ENCODE results near the gene HECW1.

DNA sequence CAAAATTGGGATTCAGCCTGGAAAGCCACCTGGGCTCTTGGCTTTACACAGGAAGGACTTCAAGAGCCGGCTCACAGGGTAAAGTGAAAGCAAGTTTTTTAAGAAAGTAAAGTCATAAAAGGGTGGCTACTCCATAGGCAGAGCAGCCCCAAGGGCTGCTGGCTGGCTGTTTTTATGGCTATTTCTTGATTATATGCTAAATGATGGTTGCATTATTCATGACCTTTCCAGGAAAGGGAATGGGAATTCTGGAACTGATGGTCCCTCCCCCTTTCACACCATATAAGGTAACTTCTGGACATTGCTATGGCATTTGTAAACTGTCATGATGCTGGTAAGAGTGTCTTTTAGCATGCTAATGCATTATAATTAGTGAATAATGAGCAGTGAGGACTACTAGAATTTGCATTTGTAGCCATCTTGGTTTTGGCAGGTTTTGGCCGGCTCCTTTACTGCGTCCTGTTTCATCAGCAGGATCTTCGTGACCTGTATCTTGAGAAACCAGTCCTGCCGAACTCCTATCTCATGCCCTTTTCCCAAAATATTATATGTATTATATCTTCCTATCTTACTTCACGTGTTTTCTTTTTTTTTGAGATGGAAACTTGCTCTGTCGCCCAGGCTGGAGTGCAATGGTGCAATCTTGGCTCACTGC, 80.5 kb downstream of the HECW1 start:
- no peak for TF ChIP-seq EZH2 (IDR thresholded peaks at IDR 0.05; ENCODE audit: insufficient read depth, poor library complexity, severe bottlenecking)
- TF ChIP-seq EZH2phosphoT487 (IDR thresholded peaks at IDR 0.05; ENCODE audit: insufficient read depth, low read depth): no peak
